Breast epithelium (tissue), 4 donors: ENCODE data around the gene MST1R. TPM values are rescaled to one million over a fixed set of nuclear protein-coding genes. Genes with fewer than 3 reads are reported as not detected.

Source experiments
- DNase-seq, 2 donors: peaks; one replicate each; pipeline ENCODE4 v3.0.0-alpha.2; 2019; ENCODE audit warnings: low spot score in 2 of 2
- H3K27ac ChIP-seq, 2 donors: fragments of 200-600 bp; sonication (generic) in 1 of 2; one replicate each; pipeline ENCODE4 v1.5.1; 2016 to 2019; ENCODE audit warnings: mild to moderate bottlenecking in 1 of 2
- H3K27me3 ChIP-seq, 2 donors: fragments of 200-600 bp; sonication (generic) in 1 of 2; one replicate each; pipeline versions ENCODE4 v1.5.1 to v1.6.0; 2017 to 2019; ENCODE audit warnings: control low read depth in 1 of 2, mild to moderate bottlenecking in 1 of 2
- H3K36me3 ChIP-seq: fragments of 200-600 bp; one replicate; pipeline ENCODE4 v1.5.1; 2019
- H3K4me1 ChIP-seq, 2 donors: fragments of 200-600 bp; sonication (generic); one replicate each; pipeline ENCODE4 v1.5.1; 2016 to 2019; ENCODE audit warnings: control low read depth in 1 of 2
- H3K4me3 ChIP-seq, 3 donors: fragments of 200-600 bp; sonication (generic); 1 replicate in 2 of 3; 2 replicates in 1 of 3; pipeline ENCODE4 v1.5.1; 2016 to 2019; ENCODE audit warnings: mild to moderate bottlenecking in 3 of 3, moderate library complexity in 2 of 3
- H3K9me3 ChIP-seq, 2 donors: fragments of 200-600 bp; sonication (generic) in 1 of 2; one replicate each; pipeline ENCODE4 v1.5.1; 2016 to 2019; ENCODE audit warnings: control low read depth in 1 of 2
- POLR2A ChIP-seq: fragments of 450-650 bp; IDR thresholded peaks from one replicate; pipeline ENCODE4 v1.6.1; 2016; ENCODE audit warnings: antibody characterized with exemption, mild to moderate bottlenecking, moderate library complexity
- POLR2AphosphoS5 ChIP-seq, 3 donors: sonication (generic); formaldehyde crosslinking; IDR thresholded peaks; one replicate each; pipeline ENCODE4 v1.6.1; 2017; ENCODE audit warnings: antibody characterized with exemption in 3 of 3
- intact Hi-C: fragments of 100-400 bp; cut with DNase I; formaldehyde crosslinking; loops from one replicate; pipeline ENCODE4 v1.15.1; 2023; ENCODE audit warnings: low total_unique reads
- total RNA-seq, 3 donors: library from RNA; depleted of rRNA; stranded (reverse); fragments of >200 nt; gene quantifications; one replicate each; pipeline ENCODE4 v1.1.0, GENCODE V29; 2016
- TF ChIP-seq, protein P1 (sequence below), 3 donors: fragments of 450-650 bp; IDR thresholded peaks; one replicate each; pipeline ENCODE4 v1.5.1; 2016 to 2017; ENCODE audit warnings: antibody characterized with exemption in 3 of 3, mild to moderate bottlenecking in 3 of 3, moderate library complexity in 3 of 3

MST1R gene
- total RNA-seq, 3 donors from 2014 or later: 0.16 to 11.9 (median 7.5) TPM

DNA sequence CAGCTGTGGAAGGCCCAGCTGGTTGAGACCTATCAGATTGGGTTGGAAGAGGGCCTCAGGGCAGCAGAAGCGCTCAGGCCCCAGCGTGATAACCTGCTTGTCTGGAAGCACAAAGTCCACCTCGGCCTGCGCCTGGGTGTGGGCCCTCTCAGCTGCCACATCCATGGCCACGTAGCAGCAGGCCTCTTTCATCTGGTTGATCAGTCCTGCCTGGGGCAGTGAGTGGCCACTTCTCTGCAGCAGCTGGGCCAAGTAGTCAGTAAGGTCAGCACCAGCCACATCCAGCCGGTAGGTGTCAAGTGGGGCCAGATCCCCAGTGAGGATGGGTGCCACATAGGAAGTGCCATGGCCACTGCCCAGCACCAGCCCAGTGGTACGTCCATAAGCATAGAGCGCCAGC lies 30.1 kb downstream of the MST1R start:
- Histone ChIP-seq H3K36me3 (no peaks in the 10 kb centered on the region), H3K4me1 (peaks cover 0 to 6% of the 10 kb centered on the region in 2 donors), H3K27ac (no peak overlapping the region), H3K4me3 (no peak overlapping the region), H3K27me3 (peaks cover 3 to 14% of the 10 kb centered on the region in 2 donors), H3K9me3 (no peaks in the 10 kb centered on the region)
- no peak for DNase-seq
- intact Hi-C loops: no loop called here
- TF ChIP-seq, protein P1, sequence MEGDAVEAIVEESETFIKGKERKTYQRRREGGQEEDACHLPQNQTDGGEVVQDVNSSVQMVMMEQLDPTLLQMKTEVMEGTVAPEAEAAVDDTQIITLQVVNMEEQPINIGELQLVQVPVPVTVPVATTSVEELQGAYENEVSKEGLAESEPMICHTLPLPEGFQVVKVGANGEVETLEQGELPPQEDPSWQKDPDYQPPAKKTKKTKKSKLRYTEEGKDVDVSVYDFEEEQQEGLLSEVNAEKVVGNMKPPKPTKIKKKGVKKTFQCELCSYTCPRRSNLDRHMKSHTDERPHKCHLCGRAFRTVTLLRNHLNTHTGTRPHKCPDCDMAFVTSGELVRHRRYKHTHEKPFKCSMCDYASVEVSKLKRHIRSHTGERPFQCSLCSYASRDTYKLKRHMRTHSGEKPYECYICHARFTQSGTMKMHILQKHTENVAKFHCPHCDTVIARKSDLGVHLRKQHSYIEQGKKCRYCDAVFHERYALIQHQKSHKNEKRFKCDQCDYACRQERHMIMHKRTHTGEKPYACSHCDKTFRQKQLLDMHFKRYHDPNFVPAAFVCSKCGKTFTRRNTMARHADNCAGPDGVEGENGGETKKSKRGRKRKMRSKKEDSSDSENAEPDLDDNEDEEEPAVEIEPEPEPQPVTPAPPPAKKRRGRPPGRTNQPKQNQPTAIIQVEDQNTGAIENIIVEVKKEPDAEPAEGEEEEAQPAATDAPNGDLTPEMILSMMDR (IDR thresholded peaks at IDR 0.05): no peak
- no peak for TF ChIP-seq POLR2AphosphoS5 (IDR thresholded peaks at IDR 0.05)
- TF ChIP-seq POLR2A: no peak

DNA sequence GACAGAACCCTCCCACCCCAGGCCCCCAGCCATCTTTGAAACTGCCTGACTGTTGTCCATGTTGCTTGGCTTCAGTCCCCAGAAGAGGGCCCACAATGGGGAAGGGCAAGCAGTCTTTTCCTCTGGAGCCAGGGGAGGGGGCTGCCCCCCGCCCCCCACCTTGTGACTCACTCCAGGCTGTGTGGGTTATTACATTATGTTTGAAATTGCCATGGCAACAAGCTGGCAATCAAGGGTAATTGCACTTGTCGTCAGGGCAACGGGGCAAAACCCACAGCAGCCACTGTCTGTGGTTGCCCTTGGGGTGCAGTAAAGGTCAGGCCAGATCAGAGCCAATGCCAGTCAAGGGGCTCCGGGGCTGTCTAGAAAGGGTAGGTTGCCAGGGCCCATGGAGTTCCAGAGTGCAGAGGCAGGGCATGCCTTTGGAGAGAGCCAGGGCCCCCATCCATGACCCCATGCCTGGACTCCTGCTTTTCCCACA lies 30.8 kb downstream of the MST1R start:
- Histone ChIP-seq H3K36me3 (no peaks in the 10 kb centered on the region), H3K4me3 (no peak overlapping the region), H3K27ac (no peak overlapping the region), H3K27me3 (peaks cover 3 to 22% of the 10 kb centered on the region in 2 donors), H3K4me1 (peaks cover 0 to 6% of the 10 kb centered on the region in 2 donors), H3K9me3 (no peaks in the 10 kb centered on the region)
- TF ChIP-seq POLR2A (no peak), POLR2AphosphoS5 (IDR thresholded peaks at IDR 0.05) (no peak)
- TF ChIP-seq, protein P1 (IDR thresholded peaks at IDR 0.05): no peak
- intact Hi-C loops: no loop called here
- no peak for DNase-seq

DNA sequence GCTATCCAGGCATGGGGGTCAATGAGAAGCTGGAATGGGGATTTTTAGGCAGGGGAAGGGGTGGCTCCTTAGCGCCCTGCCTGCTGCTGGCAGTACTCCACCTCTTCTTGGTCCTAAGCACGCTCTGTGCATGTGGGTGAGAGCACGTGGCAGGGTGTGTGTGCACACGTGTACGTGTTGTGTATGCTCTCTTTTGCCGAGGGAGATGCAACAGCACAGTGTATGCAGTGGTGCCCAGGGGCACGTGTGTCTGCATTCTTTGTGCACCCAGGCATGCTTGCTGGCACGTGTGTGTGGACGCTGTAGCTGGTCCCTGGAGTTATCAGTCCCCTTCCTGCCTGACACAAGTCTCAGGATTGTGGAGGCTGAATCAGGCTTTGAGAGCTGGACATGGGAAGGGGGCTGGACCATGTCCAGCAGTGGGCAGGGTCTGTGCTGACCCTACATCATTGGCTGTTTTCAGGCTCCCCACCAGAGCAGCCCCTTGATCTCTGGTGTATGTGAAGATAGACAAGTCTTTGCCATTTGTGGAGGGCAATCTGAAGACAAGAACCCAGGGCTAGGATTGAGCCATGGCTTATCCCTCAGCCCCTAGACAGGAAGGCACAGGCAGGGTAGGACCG lies 32.0 kb downstream of the MST1R start:
- H3K4me1 ChIP-seq: peaks cover 0 to 6% of the 10 kb centered on the region in 2 donors

DNA sequence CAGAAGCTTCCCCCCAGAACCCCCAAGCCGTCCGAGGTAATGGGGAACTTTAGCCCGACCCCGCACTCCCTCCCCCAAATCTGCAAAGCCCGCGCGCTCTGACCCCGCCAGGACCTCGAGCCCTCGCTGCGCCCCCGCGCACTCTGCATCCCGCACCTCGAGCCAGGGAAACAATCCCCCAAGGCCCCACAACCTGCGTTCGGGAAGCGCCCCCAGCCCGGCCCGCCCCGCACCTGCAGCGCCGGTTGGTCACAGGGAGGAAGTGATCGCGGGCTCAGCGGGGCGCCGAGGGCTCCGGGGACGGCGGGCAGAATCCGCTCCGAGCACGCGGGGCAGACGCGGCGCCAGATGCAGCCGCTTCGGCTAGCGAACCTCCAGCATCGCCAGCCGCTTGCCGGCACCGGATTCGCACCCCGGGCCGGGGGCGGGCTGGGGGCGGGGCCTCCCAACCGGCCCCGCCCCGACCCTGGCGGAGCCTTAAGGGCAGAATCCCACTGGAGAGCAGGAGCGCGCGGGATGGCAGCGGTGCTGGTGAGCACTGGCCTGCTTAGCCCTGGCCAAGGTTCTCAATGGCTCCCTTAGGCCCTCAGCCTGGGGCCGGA lies 34.0 kb downstream of the MST1R start, which contains the start of gene CAMKV:
Gene CAMKV (minus strand): TSS at position 382 of the 602 bp plus-strand sequence. CDS start 7,518 bp downstream, outside the sequence.
- no peak for DNase-seq
- intact Hi-C loops: loop anchor here (2.0 to 10.0 kb wide), 2 partner anchors 317 to 1865 kb away; no protein-coding TSS in a partner anchor
- Histone ChIP-seq H3K4me3 (peak within 1 kb of the TSS; percentile 28 to 63 (median 44)), H3K36me3 (no peaks in the 10 kb centered on the region), H3K27me3 (peaks cover 3 to 22% of the 10 kb centered on the region in 2 donors), H3K27ac (no peak within 1 kb of the TSS), H3K9me3 (no peaks in the 10 kb centered on the region), H3K4me1 (peaks cover 0 to 6% of the 10 kb centered on the region in 2 donors)
- TF ChIP-seq POLR2A: no peak
- TF ChIP-seq, protein P1 (IDR thresholded peaks at IDR 0.05): no peak
- TF ChIP-seq POLR2AphosphoS5 (IDR thresholded peaks at IDR 0.05): no peak

More for the DNA sequence above, 32.0 kb downstream of the MST1R start:
- peaks cover 3 to 22% of the 10 kb centered on the region in 2 donors for H3K27me3 ChIP-seq
- DNase-seq: no peak
- H3K4me3 ChIP-seq: no peak overlapping the region
- no peaks in the 10 kb centered on the region for H3K9me3 ChIP-seq
- TF ChIP-seq POLR2A (no peak), POLR2AphosphoS5 (IDR thresholded peaks at IDR 0.05) (no peak)
- TF ChIP-seq, protein P1 (IDR thresholded peaks at IDR 0.05): no peak
- intact Hi-C loops: no loop called here
- no peaks in the 10 kb centered on the region for H3K36me3 ChIP-seq
- H3K27ac ChIP-seq: no peak overlapping the region
